ENCODE data around the gene NOXA1. TPM values are rescaled to one million over a fixed set of nuclear protein-coding genes. Genes with fewer than 3 reads are reported as not detected.

Gene NOXA1
- total and polyA plus RNA-seq, 7 experiments from 2014 or later, result 0.73 to 11.1 (median 5.1) TPM

- ChIA-PET POLR2A (interaction anchor here (0.6 kb wide), 1 partner anchor 25 kb away, joined by 3 read pairs; no protein-coding TSS in a partner anchor), CTCF (interaction anchor here (3.0 kb wide), 1 partner anchor 18 kb away, joined by 19 read pairs; the partner anchor contains the start of genes EXD3 and NOXA1)
- H3K4me1 ChIP-seq (ENCODE audit: control insufficient read depth in 2 of 2, insufficient read depth in 2 of 2, low read length in 2 of 2), result peaks cover 6 to 10% of the 10 kb centered on the region in 2 donors
- H3K9me3 Mint-ChIP-seq, result peaks cover 0 to 2% (median 0%) of the 10 kb centered on the region in 11 donors
- peak overlapping the region; percentile 56 to 89 (median 79) for H3K4me3 Mint-ChIP-seq
- peaks cover 0 to 3% (median 0%) of the 10 kb centered on the region in 5 donors for H3K36me3 Mint-ChIP-seq
- no peaks in the 10 kb centered on the region for H3K9me3 ChIP-seq (ENCODE audit: control insufficient read depth in 2 of 3, low read length in 3 of 3)
- H3K4me1 Mint-ChIP-seq, result peaks cover 8 to 28% (median 19%) of the 10 kb centered on the region in 7 donors
- H3K4me3 ChIP-seq (ENCODE audit: low read length), result no peak overlapping the region
- H3K27ac Mint-ChIP-seq, result peak overlapping the region in 3 of 9 donors; percentile 34 to 86 (median 78)
- intact Hi-C loops (cut with micrococcal nuclease), result no loop called here
- H3K27me3 Mint-ChIP-seq, result peaks cover 9 to 26% (median 11%) of the 10 kb centered on the region in 5 donors
- ATAC-seq (no peak), DNase-seq (no peak)
- no peaks in the 10 kb centered on the region for H3K27me3 ChIP-seq (ENCODE audit: control insufficient read depth in 2 of 2, insufficient read depth in 2 of 2, low read length in 2 of 2)
- no peak overlapping the region for H3K27ac ChIP-seq (ENCODE audit: low read depth, low read length)
- no peaks in the 10 kb centered on the region for H3K36me3 ChIP-seq (ENCODE audit: control insufficient read depth in 2 of 3, insufficient read depth in 3 of 3, low read length in 3 of 3)
Measured at GRCh38 chr9:137441935-137442321, 18.7 kb downstream of the NOXA1 start.

DNA sequence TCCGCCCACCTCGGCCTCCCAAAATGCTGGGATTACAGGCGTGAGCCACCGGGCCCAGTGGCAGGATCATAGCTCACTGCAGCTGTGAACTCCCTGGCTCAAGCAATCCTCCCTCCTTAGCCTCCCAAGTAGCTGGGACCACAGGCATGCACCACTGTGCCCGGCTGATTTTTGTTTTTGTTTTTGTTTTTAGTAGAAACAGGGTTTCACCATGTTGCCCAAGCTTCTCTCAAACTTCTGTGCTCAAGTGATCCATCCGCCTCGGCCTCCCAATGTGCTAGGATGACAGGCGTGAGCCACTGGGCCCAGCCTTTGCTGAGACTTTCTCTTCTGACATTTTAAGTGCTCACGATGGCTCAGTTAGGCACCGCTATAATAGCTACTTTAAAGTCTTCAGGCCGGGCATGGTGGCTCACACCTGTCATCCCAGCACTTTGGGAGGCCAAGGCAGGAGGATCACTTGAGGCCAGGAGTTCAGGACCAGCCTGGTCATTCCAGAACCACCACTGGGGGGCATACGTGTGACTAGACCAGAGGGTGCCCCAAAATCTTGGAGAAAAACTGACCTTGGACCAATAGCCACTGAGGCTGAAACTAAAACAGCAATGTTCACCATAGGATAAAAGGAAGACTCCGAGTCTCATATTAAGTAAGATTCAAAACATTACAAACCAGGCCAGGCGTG lies 21.1 kb downstream of the NOXA1 start:
- Histone ChIP-seq H3K27me3 (ENCODE audit: control insufficient read depth in 2 of 2, insufficient read depth in 2 of 2, low read length in 2 of 2) (no peaks in the 10 kb centered on the region), H3K27ac (ENCODE audit: low read depth, low read length) (no peak overlapping the region), H3K36me3 (ENCODE audit: control insufficient read depth in 2 of 3, insufficient read depth in 3 of 3, low read length in 3 of 3) (no peaks in the 10 kb centered on the region), H3K4me1 (ENCODE audit: control insufficient read depth in 2 of 2, insufficient read depth in 2 of 2, low read length in 2 of 2) (peaks cover 6 to 10% of the 10 kb centered on the region in 2 donors), H3K9me3 (ENCODE audit: control insufficient read depth in 2 of 3, low read length in 3 of 3) (no peaks in the 10 kb centered on the region), H3K4me3 (ENCODE audit: low read length) (no peak overlapping the region)
- Mint-ChIP-seq H3K4me3 (no peak overlapping the region), H3K36me3 (peaks cover 0 to 3% (median 0%) of the 10 kb centered on the region in 5 donors), H3K27ac (peak overlapping the region in 2 of 9 donors; percentile 30 to 33), H3K27me3 (peaks cover 9 to 26% (median 10%) of the 10 kb centered on the region in 5 donors), H3K9me3 (peaks cover 0 to 2% (median 0%) of the 10 kb centered on the region in 11 donors), H3K4me1 (peaks cover 8 to 37% (median 29%) of the 10 kb centered on the region in 7 donors)
- ChIA-PET POLR2A (interaction anchor here (1.6 kb wide), 1 partner anchor 21 kb away, joined by 4 read pairs; the partner anchor contains the start of genes EXD3 and NOXA1), CTCF (interaction anchor here (0.7 to 3.0 kb wide), 2 partner anchors 20 to 202 kb away, joined by 3 to 19 read pairs; partner anchors contain the start of genes EXD3 and NOXA1)
- ATAC-seq (no peak), DNase-seq (peak in 1 of 9 donors; percentile 6)
- intact Hi-C loops (cut with micrococcal nuclease), result loop anchor here (2.0 kb wide), 2 partner anchors 19 to 149 kb away; no protein-coding TSS in a partner anchor

DNA sequence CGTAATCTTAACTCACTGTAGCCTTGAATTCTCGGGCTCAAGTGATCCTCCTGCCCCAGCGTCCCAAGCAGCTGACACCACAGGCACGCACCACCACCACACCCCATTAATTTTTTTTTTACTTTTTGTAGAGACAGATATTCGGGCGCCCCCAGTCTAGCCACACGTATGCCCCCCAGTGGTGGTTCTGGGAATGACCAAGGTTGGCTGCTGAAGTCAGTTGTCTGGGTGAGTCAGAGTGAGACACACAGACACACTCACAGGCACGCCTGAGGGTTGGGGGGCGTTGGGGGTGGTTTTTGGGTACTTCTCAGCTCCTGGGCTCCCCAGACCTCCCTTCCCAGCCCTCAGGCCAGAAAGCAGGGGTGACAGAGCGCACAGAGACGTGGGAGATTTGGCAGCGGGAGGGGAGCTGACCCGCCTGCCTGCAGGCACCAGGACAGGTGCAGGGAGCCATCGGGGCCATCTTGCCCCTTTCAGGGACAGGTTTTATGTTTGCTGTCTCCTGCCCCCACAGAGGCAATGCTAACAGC lies 22.1 kb downstream of the NOXA1 start:
- ChIA-PET CTCF (interaction anchor here (0.7 to 1.2 kb wide), 3 partner anchors 12 to 81 kb away, joined by 3 to 5 read pairs (median 3); no protein-coding TSS in a partner anchor), POLR2A (interaction anchor here (0.6 to 0.7 kb wide), 2 partner anchors 23 to 26 kb away, joined by 3 read pairs; no protein-coding TSS in a partner anchor)
- H3K4me1 ChIP-seq (ENCODE audit: control insufficient read depth in 2 of 2, insufficient read depth in 2 of 2, low read length in 2 of 2), result peaks cover 10 to 18% of the 10 kb centered on the region in 2 donors
- H3K4me3 ChIP-seq (ENCODE audit: low read length), result no peak overlapping the region
- no peak overlapping the region for H3K27ac ChIP-seq (ENCODE audit: low read depth, low read length)
- H3K36me3 ChIP-seq (ENCODE audit: control insufficient read depth in 2 of 3, insufficient read depth in 3 of 3, low read length in 3 of 3), result no peaks in the 10 kb centered on the region
- H3K27me3 ChIP-seq (ENCODE audit: control insufficient read depth in 2 of 2, insufficient read depth in 2 of 2, low read length in 2 of 2), result no peaks in the 10 kb centered on the region
- no peaks in the 10 kb centered on the region for H3K9me3 ChIP-seq (ENCODE audit: control insufficient read depth in 2 of 3, low read length in 3 of 3)
- ATAC-seq (peak; percentile 82), DNase-seq (peak; percentile 65 to 88 (median 76))
- H3K27me3 Mint-ChIP-seq, result peaks cover 5 to 21% (median 10%) of the 10 kb centered on the region in 5 donors
- peak overlapping the region in 5 of 9 donors; percentile 2 to 77 (median 72) for H3K27ac Mint-ChIP-seq
- peaks cover 0 to 4% (median 0%) of the 10 kb centered on the region in 5 donors for H3K36me3 Mint-ChIP-seq
- peaks cover 11 to 47% (median 33%) of the 10 kb centered on the region in 7 donors for H3K4me1 Mint-ChIP-seq
- peak overlapping the region in 4 of 10 donors; percentile 11 to 54 (median 40) for H3K4me3 Mint-ChIP-seq
- peaks cover 0 to 4% (median 0%) of the 10 kb centered on the region in 11 donors for H3K9me3 Mint-ChIP-seq
- intact Hi-C loops (cut with micrococcal nuclease), result loop anchor here (1.0 to 2.0 kb wide), 5 partner anchors 17 to 158 kb away; partner anchors contain the start of genes EXD3 (in 2 of the 2), NOXA1 (in 2 of the 2) and NRARP (in 1 of the 2)

GRCh38 chr9:137445930-137446431 lies 22.8 kb downstream of the NOXA1 start:
- H3K27ac Mint-ChIP-seq, result no peak overlapping the region
- Histone ChIP-seq H3K27me3 (ENCODE audit: control insufficient read depth in 2 of 2, insufficient read depth in 2 of 2, low read length in 2 of 2) (no peaks in the 10 kb centered on the region), H3K9me3 (ENCODE audit: control insufficient read depth in 2 of 3, low read length in 3 of 3) (no peaks in the 10 kb centered on the region), H3K4me3 (ENCODE audit: low read length) (no peak overlapping the region), H3K4me1 (ENCODE audit: control insufficient read depth in 2 of 2, insufficient read depth in 2 of 2, low read length in 2 of 2) (peaks cover 10 to 23% of the 10 kb centered on the region in 2 donors), H3K36me3 (ENCODE audit: control insufficient read depth in 2 of 3, insufficient read depth in 3 of 3, low read length in 3 of 3) (no peaks in the 10 kb centered on the region), H3K27ac (ENCODE audit: low read depth, low read length) (no peak overlapping the region)
- ATAC-seq (no peak), DNase-seq (peak in 1 of 9 donors; percentile 7)
- H3K36me3 Mint-ChIP-seq, result peaks cover 0 to 4% (median 0%) of the 10 kb centered on the region in 5 donors
- no peak overlapping the region for H3K4me3 Mint-ChIP-seq
- peaks cover 11 to 53% (median 33%) of the 10 kb centered on the region in 7 donors for H3K4me1 Mint-ChIP-seq
- H3K27me3 Mint-ChIP-seq, result peaks cover 5 to 21% (median 10%) of the 10 kb centered on the region in 5 donors
- intact Hi-C loops (cut with micrococcal nuclease), result loop anchor here (1.0 to 2.0 kb wide), 5 partner anchors 17 to 159 kb away; partner anchors contain the start of genes EXD3 (in 2 of the 2), NOXA1 (in 2 of the 2) and NRARP (in 1 of the 2)
- peaks cover 0 to 4% (median 0%) of the 10 kb centered on the region in 11 donors for H3K9me3 Mint-ChIP-seq
- ChIA-PET CTCF (interaction anchor here (0.6 to 1.2 kb wide), 3 partner anchors 11 to 80 kb away, joined by 3 read pairs; no protein-coding TSS in a partner anchor), POLR2A (interaction anchor here (0.7 to 1.0 kb wide), 2 partner anchors 15 to 24 kb away, joined by 3 read pairs; no protein-coding TSS in a partner anchor)

- peaks cover 12 to 60% (median 34%) of the 10 kb centered on the region in 7 donors for H3K4me1 Mint-ChIP-seq
- Histone ChIP-seq H3K4me3 (ENCODE audit: low read length) (no peak overlapping the region), H3K9me3 (ENCODE audit: control insufficient read depth in 2 of 3, low read length in 3 of 3) (no peaks in the 10 kb centered on the region), H3K27me3 (ENCODE audit: control insufficient read depth in 2 of 2, insufficient read depth in 2 of 2, low read length in 2 of 2) (no peaks in the 10 kb centered on the region), H3K36me3 (ENCODE audit: control insufficient read depth in 2 of 3, insufficient read depth in 3 of 3, low read length in 3 of 3) (no peaks in the 10 kb centered on the region), H3K27ac (ENCODE audit: low read depth, low read length) (no peak overlapping the region), H3K4me1 (ENCODE audit: control insufficient read depth in 2 of 2, insufficient read depth in 2 of 2, low read length in 2 of 2) (peaks cover 15 to 27% of the 10 kb centered on the region in 2 donors)
- intact Hi-C loops (cut with micrococcal nuclease), result no loop called here
- ChIA-PET POLR2A (interaction anchor here (1.0 kb wide), 1 partner anchor 14 kb away, joined by 3 read pairs; no protein-coding TSS in a partner anchor), CTCF (no interaction called here)
- ATAC-seq, result peak; percentile 13
- H3K4me3 Mint-ChIP-seq, result peak overlapping the region in 2 of 10 donors; percentile 38 to 41
- peaks cover 0 to 4% (median 0%) of the 10 kb centered on the region in 11 donors for H3K9me3 Mint-ChIP-seq
- peaks cover 0 to 4% (median 0%) of the 10 kb centered on the region in 5 donors for H3K36me3 Mint-ChIP-seq
- DNase-seq, result peak in 1 of 9 donors; percentile 11
- peaks cover 2 to 19% (median 7%) of the 10 kb centered on the region in 5 donors for H3K27me3 Mint-ChIP-seq
- H3K27ac Mint-ChIP-seq, result peak overlapping the region in 5 of 9 donors; percentile 1 to 86 (median 53)
Measured at GRCh38 chr9:137446851-137447471, 23.8 kb downstream of the NOXA1 start.

All from naive thymus-derived CD4-positive, alpha-beta T cell (primary cell).